GM23248 (cell line): ENCODE results near the gene IL26.

Experiments
- EZH2 ChIP-seq: fragments of 200-600 bp; sonication (generic); IDR thresholded peaks from 2 replicates; pipeline ENCODE4 v1.6.1; 2018; ENCODE audit warnings: antibody characterized with exemption, mild to moderate bottlenecking; ENCODE audit not compliant: insufficient read depth, poor library complexity, severe bottlenecking
- EZH2phosphoT487 ChIP-seq: fragments of 200-600 bp; sonication (generic); IDR thresholded peaks from 2 replicates; pipeline ENCODE4 v1.6.1; 2018; ENCODE audit warnings: antibody characterized with exemption, moderate library complexity, mild to moderate bottlenecking, low read depth; ENCODE audit not compliant: insufficient read depth

DNA sequence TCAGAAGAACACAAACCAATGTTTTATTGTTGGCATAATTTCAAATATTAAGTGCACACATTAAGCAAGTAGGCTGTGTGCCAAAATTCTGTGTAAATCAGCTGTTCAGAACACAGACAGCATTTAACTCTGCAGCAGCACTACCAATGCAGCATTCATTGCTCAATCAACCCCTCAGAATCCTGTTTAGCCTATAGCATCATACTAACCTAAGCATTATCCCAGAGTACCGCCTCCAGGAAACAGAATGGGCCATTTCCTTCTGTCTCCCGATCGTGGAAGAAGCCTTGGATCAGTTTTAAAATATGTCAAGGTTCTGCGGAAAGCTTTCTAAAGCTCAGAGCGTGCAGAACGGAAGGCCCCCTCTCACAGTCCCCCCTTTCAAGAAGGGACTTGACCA is 3.3 kb downstream of the IL26 start:
- TF ChIP-seq EZH2, result no peak
- no peak for TF ChIP-seq EZH2phosphoT487
